ENCODE data around the gene ADD3. TPM values are rescaled to one million over a fixed set of nuclear protein-coding genes. Genes with fewer than 3 reads are reported as not detected.

Gene ADD3
- total RNA-seq, 2 experiments from 2014 or later = 85.2 to 85.8 TPM

DNA sequence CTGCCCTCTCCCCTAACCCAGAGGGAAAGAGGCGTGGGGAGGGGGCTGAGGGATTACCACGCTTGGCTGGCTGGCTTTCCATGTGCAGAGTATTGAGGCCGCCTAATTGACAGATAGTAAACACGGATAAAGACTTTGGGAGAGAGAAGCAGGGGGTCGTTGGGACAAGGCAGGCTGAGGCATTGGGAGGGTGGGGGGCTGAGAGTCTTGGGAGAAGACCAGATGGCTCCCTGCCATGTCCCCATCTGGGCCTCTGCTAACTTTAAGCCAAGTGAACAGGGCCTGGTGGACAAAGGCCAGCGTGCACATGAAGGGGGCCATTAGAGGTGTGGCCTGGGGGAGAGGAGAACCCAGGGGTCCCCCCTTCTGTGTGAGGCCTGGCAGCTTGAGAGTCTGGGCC is 144.2 kb downstream of the ADD3 start:
- CTCF ChIA-PET = no interaction called here
- Mint-ChIP-seq H3K27me3 (ENCODE audit: low read depth) (peaks cover 41% of the 10 kb centered on the region), H3K27ac (no peak overlapping the region), H3K36me3 (ENCODE audit: low read depth) (no peaks in the 10 kb centered on the region), H3K4me1 (ENCODE audit: low read depth) (peaks cover 12% of the 10 kb centered on the region), H3K9me3 (no peaks in the 10 kb centered on the region), H3K4me3 (no peak overlapping the region)
- intact Hi-C loops (cut with micrococcal nuclease) = no loop called here
- DNase-seq = no peak

DNA sequence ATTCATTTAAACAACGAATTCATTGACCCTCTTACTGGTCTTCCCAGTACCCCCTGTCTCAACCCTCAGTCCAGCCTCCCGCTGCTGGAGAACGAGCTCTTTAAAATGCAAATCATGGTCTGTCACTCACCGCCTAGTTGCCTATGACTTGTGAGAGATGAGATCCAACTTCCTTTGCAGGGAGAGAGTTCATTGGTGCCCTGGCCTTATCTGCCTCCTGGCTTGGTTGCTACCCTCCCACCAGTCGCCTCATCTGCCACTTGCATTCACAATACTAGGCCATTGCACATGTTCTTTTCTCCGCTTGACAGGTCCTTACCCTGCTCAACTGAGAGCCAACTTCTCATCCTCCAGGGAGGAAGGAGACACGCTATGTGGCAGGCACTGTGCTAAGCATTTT is 145.6 kb downstream of the ADD3 start:
- no peaks in the 10 kb centered on the region for H3K36me3 Mint-ChIP-seq (ENCODE audit: low read depth)
- peaks cover 50% of the 10 kb centered on the region for H3K27me3 Mint-ChIP-seq (ENCODE audit: low read depth)
- no peak overlapping the region for H3K27ac Mint-ChIP-seq
- DNase-seq = no peak
- CTCF ChIA-PET = interaction anchor here (0.8 to 1.3 kb wide), 3 partner anchors 12 to 125 kb away, joined by 3 to 5 read pairs (median 4); no protein-coding TSS in a partner anchor
- intact Hi-C loops (cut with micrococcal nuclease) = no loop called here
- H3K4me1 Mint-ChIP-seq (ENCODE audit: low read depth) = peaks cover 20% of the 10 kb centered on the region
- no peak overlapping the region for H3K4me3 Mint-ChIP-seq
- no peaks in the 10 kb centered on the region for H3K9me3 Mint-ChIP-seq

DNA sequence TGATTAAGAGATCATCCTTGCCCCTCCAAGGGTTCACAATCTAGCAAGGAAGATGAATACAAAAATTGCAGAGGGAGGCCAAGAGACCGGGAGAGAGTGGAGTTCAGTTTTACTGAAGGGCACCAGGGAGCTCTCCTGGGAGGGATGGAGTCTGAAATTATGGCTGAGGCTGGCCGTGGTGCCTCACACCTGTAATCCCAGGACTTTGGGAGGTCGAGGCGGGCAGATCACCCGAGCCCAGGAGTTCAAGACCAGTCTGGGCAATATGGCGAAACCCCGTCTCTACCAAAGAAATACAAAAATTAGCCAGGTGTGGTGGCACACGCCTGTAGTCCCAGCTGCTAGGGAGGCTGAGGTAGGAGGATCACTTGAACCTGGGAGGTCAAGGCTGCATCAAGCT is 148.3 kb downstream of the ADD3 start:
- CTCF ChIA-PET = interaction anchor here (1.8 to 2.3 kb wide), 2 partner anchors 18 to 51 kb away, joined by 4 to 11 read pairs; no protein-coding TSS in a partner anchor
- Mint-ChIP-seq H3K4me3 (no peak overlapping the region), H3K9me3 (no peaks in the 10 kb centered on the region), H3K4me1 (ENCODE audit: low read depth) (peaks cover 20% of the 10 kb centered on the region), H3K36me3 (ENCODE audit: low read depth) (no peaks in the 10 kb centered on the region), H3K27ac (peak overlapping the region; percentile 39), H3K27me3 (ENCODE audit: low read depth) (peaks cover 60% of the 10 kb centered on the region)
- DNase-seq = no peak
- intact Hi-C loops (cut with micrococcal nuclease) = loop anchor here (5.0 kb wide), 1 partner anchor 51 kb away; the partner anchor contains the start of gene MXI1

DNA sequence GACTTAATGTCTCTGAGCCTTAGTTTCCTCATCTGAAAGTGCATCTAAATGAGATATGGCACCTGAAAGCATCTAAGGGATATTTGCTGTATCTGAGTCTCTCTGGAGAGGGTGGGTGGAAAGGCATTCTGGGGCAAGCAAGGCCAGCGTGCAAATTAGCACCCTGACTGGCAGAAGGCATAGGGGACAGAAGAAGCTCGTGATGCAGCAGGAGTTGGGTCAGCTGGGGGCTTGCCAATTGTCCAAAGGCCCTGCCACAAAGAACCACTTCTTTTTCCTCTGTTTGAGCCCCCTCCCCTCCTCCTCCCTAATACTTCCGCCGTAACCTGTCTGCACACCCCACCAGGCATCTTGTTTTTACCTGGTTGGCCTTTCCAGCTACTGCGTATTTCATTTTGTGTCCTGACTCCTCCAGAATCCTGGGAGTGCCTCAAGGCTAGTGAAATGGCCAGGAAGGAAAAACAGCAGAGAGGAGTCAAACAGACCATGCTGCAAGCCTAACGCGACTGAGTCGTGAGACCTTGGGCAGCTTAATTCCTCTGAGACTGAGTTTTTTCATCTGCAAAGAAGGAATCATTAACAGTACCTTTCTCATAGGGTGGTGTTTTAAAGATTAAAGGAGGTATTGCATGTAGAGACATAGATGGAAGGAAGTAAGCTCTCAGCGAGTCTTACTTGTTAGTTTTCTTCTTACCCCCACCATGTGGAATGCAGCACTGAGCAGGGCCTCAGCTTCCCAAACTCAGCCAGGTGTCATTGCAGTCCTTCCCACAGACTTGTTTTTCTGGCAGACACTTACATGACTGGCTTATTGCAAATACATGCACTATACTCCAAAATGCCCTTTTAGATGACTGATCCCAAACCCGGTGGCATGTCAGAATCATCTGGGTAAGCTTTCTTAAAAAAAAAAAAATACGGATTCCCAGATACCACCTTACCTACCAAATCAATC is 150.5 kb downstream of the ADD3 start:
- CTCF ChIA-PET = interaction anchor here (0.7 to 2.3 kb wide), 5 partner anchors 11 to 236 kb away, joined by 3 to 11 read pairs (median 3); no protein-coding TSS in a partner anchor
- intact Hi-C loops (cut with micrococcal nuclease) = loop anchor here (5.0 kb wide), 1 partner anchor 49 kb away; the partner anchor contains the start of gene MXI1
- no peaks in the 10 kb centered on the region for H3K9me3 Mint-ChIP-seq
- peaks cover 20% of the 10 kb centered on the region for H3K4me1 Mint-ChIP-seq (ENCODE audit: low read depth)
- peaks cover 65% of the 10 kb centered on the region for H3K27me3 Mint-ChIP-seq (ENCODE audit: low read depth)
- no peak for DNase-seq
- no peaks in the 10 kb centered on the region for H3K36me3 Mint-ChIP-seq (ENCODE audit: low read depth)
- no peak overlapping the region for H3K4me3 Mint-ChIP-seq
- H3K27ac Mint-ChIP-seq = no peak overlapping the region

DNA sequence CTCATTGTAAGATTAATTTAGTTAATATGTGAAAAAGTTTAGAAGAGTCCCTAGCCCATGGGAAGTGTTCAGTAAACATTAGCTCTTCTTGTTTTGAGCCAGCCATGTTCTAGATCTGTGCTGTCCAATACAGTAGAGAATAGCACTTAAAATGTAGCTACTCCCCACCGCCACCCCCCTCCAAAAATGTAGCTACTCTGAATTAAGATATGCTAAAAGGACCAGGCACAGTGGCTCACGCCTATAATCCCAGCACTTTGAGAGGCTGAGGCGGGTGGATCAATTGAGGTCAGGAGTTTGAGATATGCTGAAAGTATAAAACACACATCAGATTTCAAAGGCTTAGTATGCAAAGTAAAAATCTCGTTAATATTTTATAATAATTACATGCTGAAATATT is 152.3 kb downstream of the ADD3 start:
- Mint-ChIP-seq H3K36me3 (ENCODE audit: low read depth) (no peaks in the 10 kb centered on the region), H3K27me3 (ENCODE audit: low read depth) (peaks cover 57% of the 10 kb centered on the region), H3K9me3 (no peaks in the 10 kb centered on the region), H3K27ac (no peak overlapping the region), H3K4me3 (no peak overlapping the region), H3K4me1 (ENCODE audit: low read depth) (peaks cover 20% of the 10 kb centered on the region)
- CTCF ChIA-PET = interaction anchor here (1.8 kb wide), 1 partner anchor 22 kb away, joined by 6 read pairs; no protein-coding TSS in a partner anchor
- intact Hi-C loops (cut with micrococcal nuclease) = no loop called here
- no peak for DNase-seq

DNA sequence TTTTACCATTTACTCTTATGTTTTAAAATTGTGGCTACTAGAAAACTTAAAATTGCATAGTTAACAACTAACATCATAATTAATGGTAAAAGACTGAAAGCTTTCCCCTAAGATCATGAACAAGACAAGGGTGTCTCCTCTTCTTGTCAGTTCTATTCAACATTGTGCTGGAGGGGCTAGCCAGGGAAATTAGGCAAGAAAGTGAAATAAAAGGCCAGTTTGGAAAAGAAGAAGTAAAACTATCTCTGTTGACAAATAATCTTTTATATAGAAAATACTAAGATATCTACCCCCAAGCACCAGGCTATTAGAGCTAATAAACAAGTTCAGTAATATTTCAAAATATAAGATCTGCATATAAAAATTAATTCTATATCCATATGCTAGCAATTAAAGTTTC is 152.7 kb downstream of the ADD3 start:
- H3K27ac Mint-ChIP-seq = no peak overlapping the region
- H3K4me1 Mint-ChIP-seq (ENCODE audit: low read depth) = peaks cover 20% of the 10 kb centered on the region
- H3K4me3 Mint-ChIP-seq = no peak overlapping the region
- CTCF ChIA-PET = interaction anchor here (1.8 kb wide), 1 partner anchor 23 kb away, joined by 6 read pairs; no protein-coding TSS in a partner anchor
- H3K36me3 Mint-ChIP-seq (ENCODE audit: low read depth) = no peaks in the 10 kb centered on the region
- intact Hi-C loops (cut with micrococcal nuclease) = no loop called here
- H3K27me3 Mint-ChIP-seq (ENCODE audit: low read depth) = peaks cover 59% of the 10 kb centered on the region
- no peak for DNase-seq
- H3K9me3 Mint-ChIP-seq = no peaks in the 10 kb centered on the region

DNA sequence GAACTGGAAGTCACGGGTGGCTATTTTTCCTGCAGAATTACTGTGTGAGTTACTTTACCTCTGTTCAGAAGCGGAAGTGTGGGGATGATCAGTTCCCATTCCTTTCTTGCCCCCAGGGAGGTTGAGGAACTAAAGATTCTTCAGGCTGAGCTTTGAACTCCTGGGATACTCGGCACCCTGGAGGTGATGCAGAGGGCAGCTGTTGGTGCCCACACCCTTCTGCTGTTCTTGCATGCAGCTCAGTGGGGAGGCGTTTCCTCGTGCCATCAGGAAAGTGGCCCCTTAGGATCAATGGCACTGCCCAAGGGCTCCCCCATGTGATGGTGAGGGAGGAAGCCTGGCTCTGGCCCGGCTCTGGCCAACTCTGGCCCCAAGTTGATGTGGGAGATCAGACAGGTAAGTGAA is 155.0 kb downstream of the ADD3 start:
- H3K27ac Mint-ChIP-seq = no peak overlapping the region
- H3K9me3 Mint-ChIP-seq = no peaks in the 10 kb centered on the region
- CTCF ChIA-PET = interaction anchor here (0.8 kb wide), 1 partner anchor 38 kb away, joined by 3 read pairs; no protein-coding TSS in a partner anchor
- H3K36me3 Mint-ChIP-seq (ENCODE audit: low read depth) = no peaks in the 10 kb centered on the region
- no peak for DNase-seq
- no peak overlapping the region for H3K4me3 Mint-ChIP-seq
- H3K27me3 Mint-ChIP-seq (ENCODE audit: low read depth) = peaks cover 59% of the 10 kb centered on the region
- intact Hi-C loops (cut with micrococcal nuclease) = no loop called here
- peaks cover 3% of the 10 kb centered on the region for H3K4me1 Mint-ChIP-seq (ENCODE audit: low read depth)

DNA sequence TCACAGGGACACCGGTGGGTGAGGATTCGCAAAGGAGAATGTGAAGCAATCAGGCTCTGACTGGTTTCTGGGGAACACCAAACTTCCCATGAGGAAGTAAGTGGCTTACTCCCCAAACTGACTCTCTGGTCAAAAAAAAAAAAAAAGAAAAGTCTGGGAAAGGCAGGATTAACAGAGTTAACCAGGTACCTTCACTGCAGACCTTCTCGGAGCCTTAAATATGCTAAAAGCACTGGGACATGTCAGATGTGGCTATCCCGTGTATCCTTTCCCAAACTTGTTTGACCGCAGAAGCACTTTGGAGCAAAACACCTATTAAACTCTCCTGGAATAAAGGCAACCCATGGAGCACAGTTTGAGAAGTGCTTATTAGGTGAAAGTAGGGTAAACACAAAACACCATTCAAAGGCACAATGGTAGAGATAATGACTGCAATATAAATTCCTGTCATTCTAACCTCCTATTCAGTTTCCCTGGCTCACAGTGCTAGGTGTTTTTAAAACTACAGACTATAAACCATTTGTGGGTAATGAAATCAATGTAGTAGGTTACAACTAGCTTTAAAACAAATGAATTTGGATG is 155.5 kb downstream of the ADD3 start:
- H3K36me3 Mint-ChIP-seq (ENCODE audit: low read depth) = no peaks in the 10 kb centered on the region
- peaks cover 4% of the 10 kb centered on the region for H3K4me1 Mint-ChIP-seq (ENCODE audit: low read depth)
- no peak overlapping the region for H3K4me3 Mint-ChIP-seq
- peaks cover 59% of the 10 kb centered on the region for H3K27me3 Mint-ChIP-seq (ENCODE audit: low read depth)
- H3K27ac Mint-ChIP-seq = no peak overlapping the region
- DNase-seq = no peak
- H3K9me3 Mint-ChIP-seq = no peaks in the 10 kb centered on the region
- intact Hi-C loops (cut with micrococcal nuclease) = no loop called here
- CTCF ChIA-PET = interaction anchor here (0.8 kb wide), 1 partner anchor 37 kb away, joined by 3 read pairs; no protein-coding TSS in a partner anchor

DNA sequence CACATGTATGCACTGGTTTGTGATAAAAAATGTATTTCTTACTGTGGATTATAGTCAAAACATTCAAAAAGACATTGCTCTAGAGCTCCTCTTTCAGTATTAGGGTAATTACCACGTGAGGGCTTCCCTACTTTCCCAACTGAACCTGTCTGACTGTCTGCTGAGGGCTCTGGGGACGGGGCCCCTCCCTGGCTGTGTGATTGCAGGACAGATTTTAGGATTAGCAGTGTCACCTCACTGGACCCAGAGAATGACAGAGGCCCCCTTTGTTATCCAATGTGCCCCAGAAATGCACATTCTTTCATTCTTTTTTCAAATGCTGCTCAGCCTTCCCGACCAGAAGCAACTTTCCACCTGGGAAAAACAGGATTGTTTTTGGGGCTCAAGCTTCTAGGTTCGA is 156.1 kb downstream of the ADD3 start:
- Mint-ChIP-seq H3K9me3 (no peaks in the 10 kb centered on the region), H3K36me3 (ENCODE audit: low read depth) (no peaks in the 10 kb centered on the region)
- CTCF ChIA-PET = interaction anchor here (1.2 kb wide), 1 partner anchor 10 kb away, joined by 3 read pairs; no protein-coding TSS in a partner anchor

DNA sequence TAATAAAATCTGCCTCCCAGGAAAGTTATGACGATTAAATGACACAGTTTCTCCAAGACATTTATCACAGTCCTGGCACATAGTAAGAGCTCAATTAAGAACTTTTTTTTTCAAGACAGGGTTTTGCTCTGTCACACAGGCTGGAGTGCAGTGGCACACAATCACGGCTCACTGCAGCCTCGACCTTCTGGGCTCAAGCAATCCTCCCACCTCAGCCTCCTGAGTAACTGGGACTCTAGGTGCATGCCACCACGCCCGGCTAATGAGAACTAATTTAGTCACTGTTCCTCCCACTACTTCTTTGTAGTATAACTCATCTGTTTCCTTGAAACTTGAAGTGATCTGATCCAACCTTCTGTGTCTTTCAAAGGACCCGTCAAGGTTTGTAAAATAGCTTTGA is 157.5 kb downstream of the ADD3 start:
- Mint-ChIP-seq H3K4me3 (no peak overlapping the region), H3K9me3 (no peaks in the 10 kb centered on the region), H3K4me1 (ENCODE audit: low read depth) (peaks cover 21% of the 10 kb centered on the region), H3K27me3 (ENCODE audit: low read depth) (peaks cover 64% of the 10 kb centered on the region), H3K36me3 (ENCODE audit: low read depth) (no peaks in the 10 kb centered on the region), H3K27ac (no peak overlapping the region)
- intact Hi-C loops (cut with micrococcal nuclease) = no loop called here
- CTCF ChIA-PET = interaction anchor here (0.6 to 1.4 kb wide), 4 partner anchors 8 to 327 kb away, joined by 3 to 6 read pairs (median 3); no protein-coding TSS in a partner anchor
- DNase-seq = no peak

More for the DNA sequence above, 156.1 kb downstream of the ADD3 start:
- H3K27ac Mint-ChIP-seq = no peak overlapping the region
- intact Hi-C loops (cut with micrococcal nuclease) = no loop called here
- no peak overlapping the region for H3K4me3 Mint-ChIP-seq
- H3K4me1 Mint-ChIP-seq (ENCODE audit: low read depth) = peaks cover 10% of the 10 kb centered on the region
- no peak for DNase-seq
- peaks cover 59% of the 10 kb centered on the region for H3K27me3 Mint-ChIP-seq (ENCODE audit: low read depth)

DNA sequence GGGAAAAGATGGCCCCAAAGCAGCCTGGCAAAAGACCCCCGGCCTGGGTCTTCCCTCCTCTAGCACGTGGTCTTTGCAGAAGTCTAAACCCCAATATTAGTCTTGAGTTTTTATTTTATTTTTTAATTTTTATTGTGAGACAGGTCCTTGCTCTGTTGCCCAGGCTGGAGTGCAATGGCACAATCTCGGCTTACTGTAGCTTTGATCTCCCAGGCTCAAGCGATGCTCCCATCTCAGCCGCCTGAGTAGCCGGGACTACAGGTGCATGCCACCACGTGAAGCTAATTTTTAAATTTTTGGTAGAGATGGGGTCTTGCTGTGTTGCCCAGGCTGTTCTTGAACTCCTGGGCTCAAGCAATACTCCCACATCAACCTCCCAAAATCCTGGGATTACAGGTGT is 159.4 kb downstream of the ADD3 start:
- Mint-ChIP-seq H3K4me1 (ENCODE audit: low read depth) (peaks cover 27% of the 10 kb centered on the region), H3K9me3 (no peaks in the 10 kb centered on the region), H3K27ac (no peak overlapping the region), H3K36me3 (ENCODE audit: low read depth) (no peaks in the 10 kb centered on the region), H3K27me3 (ENCODE audit: low read depth) (peaks cover 68% of the 10 kb centered on the region), H3K4me3 (no peak overlapping the region)
- no peak for DNase-seq
- intact Hi-C loops (cut with micrococcal nuclease) = no loop called here
- CTCF ChIA-PET = interaction anchor here (0.7 kb wide), 1 partner anchor 187 kb away, joined by 6 read pairs; no protein-coding TSS in a partner anchor

All from activated naive CD4-positive, alpha-beta T cell treated with anti-CD3 and anti-CD28 coated beads for 36 hours (primary cell).